Measurements from ENCODE around the gene NDUFS5.

The NDUFS5 gene

GRCh38 chr1:39076127-39076798 lies 50.1 kb downstream of the NDUFS5 start:
- H3K4me2 ChIP-seq (ENCODE audit: low read depth, low read length), result no peak overlapping the region
- no peaks in the 10 kb centered on the region for H3K9me3 ChIP-seq (replicated peaks; ENCODE audit: insufficient read depth, low read length)
- no peak overlapping the region for H3K9ac ChIP-seq (ENCODE audit: low read length)
- H3K27ac ChIP-seq (ENCODE audit: low read length), result no peak overlapping the region
- TF ChIP-seq CTCF (IDR thresholded peaks at IDR 0.05; ENCODE audit: low read length) (no peak), EZH2phosphoT487 (IDR thresholded peaks at IDR 0.05; ENCODE audit: low read length) (no peak), EZH2 (optimal IDR thresholded peaks at IDR 0.05; ENCODE audit: low read depth, low read length) (no peak)
- no peak overlapping the region for H3K4me3 ChIP-seq (ENCODE audit: low read length)
- no peaks in the 10 kb centered on the region for H3K4me1 ChIP-seq (ENCODE audit: low read length)
- no peak overlapping the region for H2AFZ ChIP-seq (ENCODE audit: low read length)
- H3K79me2 ChIP-seq (ENCODE audit: low read length), result no peaks in the 10 kb centered on the region
- no peak for DNase-seq
- no peaks in the 10 kb centered on the region for H3K36me3 ChIP-seq (replicated peaks; ENCODE audit: insufficient read depth, low read length)
- no peaks in the 10 kb centered on the region for H3K9me2 ChIP-seq (replicated peaks; ENCODE audit: insufficient read depth, low read length)
- no peaks in the 10 kb centered on the region for H4K20me1 ChIP-seq (ENCODE audit: insufficient read depth, low read length)
- no peaks in the 10 kb centered on the region for H3F3A ChIP-seq (ENCODE audit: insufficient read depth, low read length)
- H3K27me3 ChIP-seq (replicated peaks; ENCODE audit: insufficient read depth, low read length), result no peaks in the 10 kb centered on the region

DNA sequence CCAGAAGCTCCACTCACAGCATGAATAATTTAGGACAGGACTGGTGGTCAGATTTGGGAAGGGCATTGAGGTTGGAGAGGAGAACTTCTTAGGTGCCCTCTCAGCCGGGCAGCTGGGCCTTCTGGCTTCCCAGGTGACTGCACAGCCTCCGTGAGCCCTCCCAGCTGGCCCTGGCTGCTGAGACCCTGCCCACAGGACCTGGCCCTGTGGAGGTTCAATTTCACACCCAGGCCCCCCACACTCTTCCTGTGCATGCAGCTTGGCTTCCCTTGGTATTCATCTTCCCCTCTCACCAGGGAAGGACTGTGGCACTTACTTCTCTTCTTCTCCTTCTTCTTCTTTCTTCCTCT lies 50.6 kb downstream of the NDUFS5 start:
- H3K9me2 ChIP-seq (replicated peaks; ENCODE audit: insufficient read depth, low read length), result no peaks in the 10 kb centered on the region
- no peak overlapping the region for H3K4me3 ChIP-seq (ENCODE audit: low read length)
- no peaks in the 10 kb centered on the region for H3K36me3 ChIP-seq (replicated peaks; ENCODE audit: insufficient read depth, low read length)
- H3F3A ChIP-seq (ENCODE audit: insufficient read depth, low read length), result no peaks in the 10 kb centered on the region
- no peaks in the 10 kb centered on the region for H3K27me3 ChIP-seq (replicated peaks; ENCODE audit: insufficient read depth, low read length)
- H3K9ac ChIP-seq (ENCODE audit: low read length), result no peak overlapping the region
- H3K27ac ChIP-seq (ENCODE audit: low read length), result no peak overlapping the region
- no peak for DNase-seq
- no peaks in the 10 kb centered on the region for H3K4me1 ChIP-seq (ENCODE audit: low read length)
- no peaks in the 10 kb centered on the region for H3K9me3 ChIP-seq (replicated peaks; ENCODE audit: insufficient read depth, low read length)
- no peak overlapping the region for H3K4me2 ChIP-seq (ENCODE audit: low read depth, low read length)
- H2AFZ ChIP-seq (ENCODE audit: low read length), result no peak overlapping the region
- no peak for TF ChIP-seq CTCF (IDR thresholded peaks at IDR 0.05; ENCODE audit: low read length)
- TF ChIP-seq EZH2phosphoT487 (IDR thresholded peaks at IDR 0.05; ENCODE audit: low read length), result no peak
- no peak for TF ChIP-seq EZH2 (optimal IDR thresholded peaks at IDR 0.05; ENCODE audit: low read depth, low read length)
- no peaks in the 10 kb centered on the region for H3K79me2 ChIP-seq (ENCODE audit: low read length)
- no peaks in the 10 kb centered on the region for H4K20me1 ChIP-seq (ENCODE audit: insufficient read depth, low read length)

GRCh38 chr1:39080269-39080826 lies 54.2 kb downstream of the NDUFS5 start:
- Histone ChIP-seq H4K20me1 (ENCODE audit: insufficient read depth, low read length) (no peaks in the 10 kb centered on the region), H2AFZ (ENCODE audit: low read length) (no peak overlapping the region), H3K36me3 (replicated peaks; ENCODE audit: insufficient read depth, low read length) (no peaks in the 10 kb centered on the region)

More at GRCh38 chr1:39080269-39080826, 54.2 kb downstream of the NDUFS5 start:
- Histone ChIP-seq H3K27ac (ENCODE audit: low read length) (no peak overlapping the region), H3K79me2 (ENCODE audit: low read length) (no peaks in the 10 kb centered on the region), H3K4me1 (ENCODE audit: low read length) (no peaks in the 10 kb centered on the region), H3K9me3 (replicated peaks; ENCODE audit: insufficient read depth, low read length) (no peaks in the 10 kb centered on the region), H3K4me2 (ENCODE audit: low read depth, low read length) (no peak overlapping the region), H3K27me3 (replicated peaks; ENCODE audit: insufficient read depth, low read length) (peaks cover 21% of the 10 kb centered on the region; the same call in 1 of the 2 replicates), H3K9me2 (replicated peaks; ENCODE audit: insufficient read depth, low read length) (no peaks in the 10 kb centered on the region), H3K4me3 (ENCODE audit: low read length) (no peak overlapping the region), H3F3A (ENCODE audit: insufficient read depth, low read length) (no peaks in the 10 kb centered on the region), H3K9ac (ENCODE audit: low read length) (no peak overlapping the region)
- DNase-seq, result no peak
- TF ChIP-seq EZH2phosphoT487 (IDR thresholded peaks at IDR 0.05; ENCODE audit: low read length) (no peak), CTCF (IDR thresholded peaks at IDR 0.05; ENCODE audit: low read length) (no peak), EZH2 (optimal IDR thresholded peaks at IDR 0.05; ENCODE audit: low read depth, low read length) (no peak)

Measured in MM.1S (cell line).